Adrenal gland (tissue), 12 donors: Measurements from ENCODE around the gene DGKQ. TPM values are rescaled to one million over a fixed set of nuclear protein-coding genes. Genes with fewer than 3 reads are reported as not detected.

ENCODE experiments used
- DNase-seq, 7 donors: peaks; one replicate each; pipeline ENCODE4 v3.0.0-alpha.2; 2019 to 2020
- H3K27ac ChIP-seq, 5 donors: fragments of 200-600 bp; sonication (generic) in 4 of 5; 1 replicate in 3 of 5; 2 replicates in 2 of 5; pipeline versions ENCODE4 v1.5.1 to v1.8.0; 2016 to 2020; ENCODE audit warnings: mild to moderate bottlenecking in 1 of 5
- H3K27me3 ChIP-seq: fragments of 200-600 bp; 2 replicates; pipeline ENCODE4 v1.8.0; 2021
- H3K36me3 ChIP-seq, 2 donors: fragments of 200-600 bp; replicated peaks in 1 of 2; 1 replicate in 1 of 2; 2 replicates in 1 of 2; pipeline versions ENCODE4 v1.5.1 to v1.8.0; 2018 to 2022
- H3K4me1 ChIP-seq, 2 donors: fragments of 200-600 bp; replicated peaks in 1 of 2; 1 replicate in 1 of 2; 2 replicates in 1 of 2; pipeline versions ENCODE4 v1.5.1 to v1.8.0; 2018 to 2021
- H3K4me3 ChIP-seq, 4 donors: fragments of 200-600 bp; sonication (generic) in 3 of 4; one replicate each; pipeline ENCODE4 v1.5.1; 2016 to 2018
- H3K9me3 ChIP-seq, 3 donors: fragments of 200-600 bp; sonication (generic) in 1 of 3; replicated peaks in 1 of 3; 1 replicate in 2 of 3; 2 replicates in 1 of 3; pipeline versions ENCODE4 v1.5.1 to v1.8.0; 2016 to 2021
- POLR2A ChIP-seq, 2 donors: fragments of 450-650 bp; IDR thresholded peaks; one replicate each; pipeline ENCODE4 v1.6.1; 2017; ENCODE audit warnings: antibody characterized with exemption in 2 of 2, mild to moderate bottlenecking in 2 of 2, moderate library complexity in 1 of 2
- WGBS, 4 donors: extraction: QIAGEN DNeasy Blood & Tissue Kit in 2 of 4; methylation state at CpG; one replicate each; pipeline versions ENCODE4 v1.1.5 to v1.1.7; 2013 to 2017; 5-methylcytosine and 5-hydroxymethylcytosine counted together
- intact Hi-C, 2 donors: fragments of 100-400 bp; cut with DNase I; formaldehyde crosslinking; loops; one replicate each; pipeline versions ENCODE4 v1.14.1 to v1.15.0; 2022 to 2023
- polyA plus RNA-seq, 3 donors: library from polyadenylated mRNA; stranded (reverse); fragments of 200-250 nt in 2 of 3; fragments of 350-450 nt in 1 of 3; fragmentation: Illumina TruSeq in 1 of 3; extraction: RNeasy Lipid Tissue Mini Kit (QIAGEN cat#74804) in 1 of 3; gene quantifications; one replicate each; pipeline ENCODE4 v1.2.3, GENCODE V29; 2013 to 2014
- total RNA-seq, 9 donors: library from RNA; depleted of rRNA in 4 of 9; stranded (reverse); fragments of >200 nt in 4 of 9; fragments of 120-200 nt in 1 of 9; fragmentation: NEBNext Ultra II Directional in 1 of 9; extraction: Animal tissue kit (Norgen Biotek cat#: 25700) in 1 of 9; gene quantifications; one replicate each; pipeline versions ENCODE4 v1.1.0 to v1.2.4, GENCODE V29; 2013 to 2023
- TF ChIP-seq, protein P1 (sequence below), 6 experiments: fragments of 450-650 bp in 4 of 6; fragments of 200-600 bp in 2 of 6; sonication (generic) in 1 of 6; IDR thresholded peaks; 1 replicate in 5 of 6; 2 replicates in 1 of 6; pipeline versions ENCODE4 v1.5.1 to v1.8.0; 2016 to 2021; ENCODE audit warnings: antibody characterized with exemption in 6 of 6, mild to moderate bottlenecking in 2 of 6, moderate library complexity in 1 of 6
- donor health status: healthy with polysubstance abuse.
- donor health status: Bipolar disorder and iron deficiency.
- donor health status: DM: yes; HTN: yes; CAD: no.
- donor health status: DM: no; HTN: no; CAD: no.
- donor health status: DM: no; HTN: no; CAD: no.
- donor health status: DM: yes; HTN: yes; CAD: no.

DGKQ gene
- total and polyA plus RNA-seq, 12 donors: 0.55 to 16.5 (median 12.5) TPM

DNA sequence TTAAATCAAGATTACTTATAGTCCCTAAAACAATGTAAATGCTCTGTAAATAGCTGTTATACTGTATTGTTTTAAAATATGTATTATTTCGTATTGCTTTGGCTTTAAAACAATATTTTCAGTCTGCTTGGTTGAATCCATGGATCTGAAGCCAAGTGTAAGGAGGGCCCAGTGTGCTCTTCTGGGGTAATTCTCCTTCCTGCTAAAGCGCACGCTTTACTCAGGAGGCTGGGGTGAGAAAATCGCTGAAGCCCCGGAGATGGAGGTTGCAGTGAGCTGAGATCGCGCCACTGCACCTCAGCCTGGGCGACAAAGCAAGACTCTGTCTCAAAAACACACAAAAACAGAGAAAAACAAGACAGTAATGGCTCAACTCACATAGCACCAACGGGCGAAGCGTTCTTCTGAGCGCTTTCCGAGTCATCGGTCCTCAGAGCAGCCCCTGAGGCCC is 13.1 kb upstream of the DGKQ start:
- peaks cover 0 to 7% of the 10 kb centered on the region in 2 donors for H3K36me3 ChIP-seq
- WGBS, 4 donors: 2 to 5% (median 3%) methylated on average over 10 to 14 of the region's 14 CpGs
- intact Hi-C loops: no loop called here
- H3K27ac ChIP-seq: peak overlapping the region; percentile 38 to 88 (median 63)
- H3K4me1 ChIP-seq: peaks cover 11 to 29% of the 10 kb centered on the region in 2 donors
- TF ChIP-seq, protein P1, sequence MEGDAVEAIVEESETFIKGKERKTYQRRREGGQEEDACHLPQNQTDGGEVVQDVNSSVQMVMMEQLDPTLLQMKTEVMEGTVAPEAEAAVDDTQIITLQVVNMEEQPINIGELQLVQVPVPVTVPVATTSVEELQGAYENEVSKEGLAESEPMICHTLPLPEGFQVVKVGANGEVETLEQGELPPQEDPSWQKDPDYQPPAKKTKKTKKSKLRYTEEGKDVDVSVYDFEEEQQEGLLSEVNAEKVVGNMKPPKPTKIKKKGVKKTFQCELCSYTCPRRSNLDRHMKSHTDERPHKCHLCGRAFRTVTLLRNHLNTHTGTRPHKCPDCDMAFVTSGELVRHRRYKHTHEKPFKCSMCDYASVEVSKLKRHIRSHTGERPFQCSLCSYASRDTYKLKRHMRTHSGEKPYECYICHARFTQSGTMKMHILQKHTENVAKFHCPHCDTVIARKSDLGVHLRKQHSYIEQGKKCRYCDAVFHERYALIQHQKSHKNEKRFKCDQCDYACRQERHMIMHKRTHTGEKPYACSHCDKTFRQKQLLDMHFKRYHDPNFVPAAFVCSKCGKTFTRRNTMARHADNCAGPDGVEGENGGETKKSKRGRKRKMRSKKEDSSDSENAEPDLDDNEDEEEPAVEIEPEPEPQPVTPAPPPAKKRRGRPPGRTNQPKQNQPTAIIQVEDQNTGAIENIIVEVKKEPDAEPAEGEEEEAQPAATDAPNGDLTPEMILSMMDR (IDR thresholded peaks at IDR 0.05): no peak
- peak in 1 of 2 donors; percentile 42 for TF ChIP-seq POLR2A (IDR thresholded peaks at IDR 0.05)
- H3K27me3 ChIP-seq: no peaks in the 10 kb centered on the region
- H3K9me3 ChIP-seq: no peaks in the 10 kb centered on the region
- DNase-seq: no peak
- peak overlapping the region; percentile 1 to 92 (median 37) for H3K4me3 ChIP-seq

DNA sequence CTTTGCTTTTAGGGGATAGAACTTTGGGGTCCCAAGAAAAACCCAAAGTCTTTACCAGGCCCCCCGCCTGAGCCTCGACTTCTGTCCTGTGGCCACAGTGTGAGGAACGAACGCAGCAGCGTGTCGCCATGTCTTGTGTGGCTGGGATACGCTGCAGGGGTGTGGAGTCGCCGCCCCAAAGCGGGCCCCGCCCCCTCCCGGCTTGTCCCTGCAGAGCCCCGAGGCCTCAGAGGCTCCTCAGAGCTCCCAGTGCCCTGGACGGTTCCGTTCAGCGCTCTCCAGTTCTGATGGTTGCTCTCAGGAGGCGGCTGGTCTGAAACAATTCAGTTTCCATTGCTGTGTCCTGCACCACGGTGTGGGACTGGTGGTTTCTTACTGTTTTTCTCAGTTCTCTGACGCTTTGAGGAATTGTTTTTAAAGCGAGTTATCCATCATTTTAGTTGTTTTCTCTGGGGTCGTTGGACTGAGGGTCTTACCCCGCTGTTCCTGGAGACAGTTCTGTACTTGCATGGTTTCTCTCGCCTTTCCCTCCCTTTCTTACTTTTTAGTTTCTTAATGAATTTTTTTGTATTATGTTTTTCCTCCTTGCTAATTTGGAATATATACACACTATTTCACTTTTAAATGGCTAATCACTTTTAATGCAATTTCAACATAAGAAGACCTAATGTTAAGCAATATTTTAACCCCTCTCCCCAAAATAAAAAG is 11.9 kb upstream of the DGKQ start:
- Histone ChIP-seq H3K27ac (no peak overlapping the region), H3K4me1 (peaks cover 11 to 29% of the 10 kb centered on the region in 2 donors), H3K27me3 (no peaks in the 10 kb centered on the region), H3K9me3 (no peaks in the 10 kb centered on the region), H3K4me3 (peak overlapping the region in 1 of 4 donors; percentile 6), H3K36me3 (peaks cover 0 to 4% of the 10 kb centered on the region in 2 donors)
- intact Hi-C loops: no loop called here
- peak in 1 of 2 donors; percentile 68 for TF ChIP-seq POLR2A (IDR thresholded peaks at IDR 0.05)
- TF ChIP-seq, protein P1 (IDR thresholded peaks at IDR 0.05): no peak
- 40 to 56% (median 47%) methylated on average over 20 to 23 of the region's 23 CpGs for WGBS, 4 donors
- DNase-seq: peak; percentile 72 to 88 (median 81)

- no peaks in the 10 kb centered on the region for H3K9me3 ChIP-seq
- no peak overlapping the region for H3K27ac ChIP-seq
- H3K4me1 ChIP-seq: peaks cover 11 to 29% of the 10 kb centered on the region in 2 donors
- DNase-seq: no peak
- intact Hi-C loops: no loop called here
- no peaks in the 10 kb centered on the region for H3K27me3 ChIP-seq
- H3K36me3 ChIP-seq: no peaks in the 10 kb centered on the region
- no peak for TF ChIP-seq POLR2A (IDR thresholded peaks at IDR 0.05)
- TF ChIP-seq, protein P1 (IDR thresholded peaks at IDR 0.05): no peak
- WGBS, 4 donors: 80 to 85% (median 82%) methylated on average over 15 of the region's 15 CpGs
- H3K4me3 ChIP-seq: peak overlapping the region in 1 of 4 donors; percentile 6
Measured at GRCh38 chr4:984336-985054, 11.1 kb upstream of the DGKQ start.

DNA sequence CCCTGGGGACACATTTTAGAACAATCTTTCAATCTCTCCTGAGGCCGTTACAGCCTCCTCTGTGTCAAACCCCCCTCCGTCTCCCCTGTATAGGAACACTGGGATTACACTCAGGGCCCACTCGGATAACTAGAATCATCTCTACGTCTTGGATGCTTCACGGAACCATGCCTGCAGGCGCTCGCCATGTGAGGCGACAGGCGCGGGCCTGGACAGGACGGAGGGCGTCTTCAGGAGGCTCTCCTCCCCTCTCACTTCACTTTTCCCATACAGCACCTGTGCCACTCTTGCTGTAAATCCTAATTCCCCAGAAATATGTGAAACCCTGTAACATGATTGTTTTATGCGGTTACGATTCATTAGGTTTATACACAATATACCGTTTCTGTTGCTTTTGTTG is 9.4 kb upstream of the DGKQ start:
- no peak for TF ChIP-seq POLR2A (IDR thresholded peaks at IDR 0.05)
- TF ChIP-seq, protein P1 (IDR thresholded peaks at IDR 0.05): no peak
- intact Hi-C loops: no loop called here
- WGBS, 4 donors: 94 to 97% (median 94%) methylated on average over 15 of the region's 15 CpGs

More for the DNA sequence above, 9.4 kb upstream of the DGKQ start:
- no peak for DNase-seq
- H3K27me3 ChIP-seq: no peaks in the 10 kb centered on the region
- H3K4me3 ChIP-seq: no peak overlapping the region
- H3K27ac ChIP-seq: no peak overlapping the region
- no peaks in the 10 kb centered on the region for H3K9me3 ChIP-seq
- peaks cover 11 to 25% of the 10 kb centered on the region in 2 donors for H3K4me1 ChIP-seq
- H3K36me3 ChIP-seq: no peaks in the 10 kb centered on the region
